Nucleus accumbens (tissue), 56 donors: ENCODE measurements around the gene SAMD11.
"Not testable (repeated sequence)": the region's sequence is repeated elsewhere in the genome, so short reads cannot be mapped to it uniquely, and the experiment has no call there.

Experiments
- DNase-seq, 56 donors: peaks; one replicate each; lab custom pipeline; 2025; lab: John Stamatoyannopoulos, UW

The SAMD11 gene

GRCh38 chr1:923131-923990 is at the start of gene SAMD11:
TSS of gene SAMD11 (plus strand) at chr1:923923. CDS start at chr1:924432, 509 bp downstream.
- peak in 48 of 56 donors; percentile 7 to 90 (median 50) for DNase-seq

- DNase-seq, result peak in 1 of 56 donors; percentile 32
These were observed 47.1 kb upstream of the SAMD11 start for GRCh38 chr1:876428-877208.

GRCh38 chr1:877209-877986 is 46.3 kb upstream of the SAMD11 start:
- not testable (repeated sequence) for DNase-seq

GRCh38 chr1:880511-880910 is 43.2 kb upstream of the SAMD11 start:
- not testable (repeated sequence) for DNase-seq

- not testable (repeated sequence) for DNase-seq
These were observed 42.8 kb upstream of the SAMD11 start for GRCh38 chr1:880915-881314.

- DNase-seq, result no peak
These were observed 37.4 kb upstream of the SAMD11 start for GRCh38 chr1:886311-886710.

- DNase-seq, result no peak
These were observed 37.0 kb upstream of the SAMD11 start for GRCh38 chr1:886760-887159.

GRCh38 chr1:888297-888696 is 35.4 kb upstream of the SAMD11 start:
- DNase-seq, result no peak

- not testable (repeated sequence) for DNase-seq
These were observed 33.9 kb upstream of the SAMD11 start for GRCh38 chr1:889774-890173.

GRCh38 chr1:890234-890633 is 33.5 kb upstream of the SAMD11 start:
- not testable (repeated sequence) for DNase-seq

- DNase-seq, result no peak
These were observed 33.1 kb upstream of the SAMD11 start for GRCh38 chr1:890661-891060.

GRCh38 chr1:897226-897625 is 26.5 kb upstream of the SAMD11 start:
- no peak for DNase-seq

GRCh38 chr1:897951-898350 is 25.8 kb upstream of the SAMD11 start:
- DNase-seq, result not testable (repeated sequence)

- no peak for DNase-seq
These were observed 23.9 kb upstream of the SAMD11 start for GRCh38 chr1:899636-900317.

GRCh38 chr1:901108-901859 is 22.4 kb upstream of the SAMD11 start:
- no peak for DNase-seq

- no peak for DNase-seq
These were observed 20.9 kb upstream of the SAMD11 start for GRCh38 chr1:902802-903201.

GRCh38 chr1:903305-903704 is 20.4 kb upstream of the SAMD11 start:
- no peak for DNase-seq

GRCh38 chr1:903721-904271 is 19.9 kb upstream of the SAMD11 start:
- no peak for DNase-seq

GRCh38 chr1:904310-904950 is 19.3 kb upstream of the SAMD11 start:
- peak in 44 of 56 donors; percentile 22 to 80 (median 46) for DNase-seq
